Omental fat pad (tissue), 4 donors: ENCODE data around the gene NBL1. TPM values are rescaled to one million over a fixed set of nuclear protein-coding genes. Genes with fewer than 3 reads are reported as not detected.

Source experiments
- ATAC-seq: fragments of 150-250 bp; one replicate; pipeline ENCODE4 v1.9.1; 2016; ENCODE audit warnings: mild to moderate bottlenecking, moderate library complexity; ENCODE audit not compliant: low FRiP score
- DNase-seq: peaks from one replicate; pipeline ENCODE4 v3.0.0-alpha.2; 2019; ENCODE audit warnings: low spot score
- CTCF ChIP-seq, 3 donors: fragments of 450-650 bp; IDR thresholded peaks; one replicate each; pipeline ENCODE4 v1.5.1; 2016 to 2017; ENCODE audit warnings: antibody characterized with exemption in 3 of 3, mild to moderate bottlenecking in 3 of 3, moderate library complexity in 2 of 3
- total RNA-seq, 4 donors: library from RNA; depleted of rRNA; stranded (reverse); fragments of >200 nt; gene quantifications; one replicate each; pipeline ENCODE4 v1.1.0, GENCODE V29; 2016

Gene NBL1
- total RNA-seq, 4 donors from 2014 or later: 36.8 to 97.9 (median 72.8) TPM

- DNase-seq (no peak), ATAC-seq (no peak)
- no peak for TF ChIP-seq CTCF (IDR thresholded peaks at IDR 0.05)
These were observed 24.8 kb downstream of the NBL1 start for GRCh38 chr1:19668888-19669287.

- ATAC-seq (no peak), DNase-seq (no peak)
- TF ChIP-seq CTCF (IDR thresholded peaks at IDR 0.05): no peak
These were observed 26.7 kb downstream of the NBL1 start for GRCh38 chr1:19670787-19671186.

- no peak for ATAC-seq
- DNase-seq: no peak
- no peak for TF ChIP-seq CTCF (IDR thresholded peaks at IDR 0.05)
These were observed 28.1 kb downstream of the NBL1 start for GRCh38 chr1:19672237-19672636.

DNA sequence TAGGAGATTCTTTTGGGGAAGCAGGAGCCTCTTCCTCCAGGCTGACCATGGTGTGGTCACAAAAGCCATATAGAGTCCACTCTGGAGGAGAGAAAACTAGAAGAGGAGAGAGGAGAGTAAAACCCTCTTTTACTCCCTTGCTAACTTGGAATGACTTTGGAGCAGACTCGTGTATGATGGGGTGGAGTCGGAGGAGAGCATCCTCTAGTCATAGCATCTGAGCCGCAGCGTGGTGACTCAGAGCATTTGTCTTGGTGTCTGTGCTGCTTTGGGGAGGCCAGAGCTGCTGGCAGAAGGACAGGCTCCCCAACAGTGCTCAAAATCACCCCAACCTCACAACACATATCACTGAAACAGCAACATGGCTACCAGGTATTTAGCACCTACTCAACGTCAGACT, 31.7 kb downstream of the NBL1 start:
- TF ChIP-seq CTCF (IDR thresholded peaks at IDR 0.05): no peak
- no peak for ATAC-seq
- DNase-seq: no peak

- DNase-seq: no peak
- ATAC-seq: peak; percentile 78
- no peak for TF ChIP-seq CTCF (IDR thresholded peaks at IDR 0.05)
These were observed 32.4 kb downstream of the NBL1 start for GRCh38 chr1:19676438-19676922.

- no peak for DNase-seq
- ATAC-seq: no peak
- TF ChIP-seq CTCF (IDR thresholded peaks at IDR 0.05): no peak
These were observed 34.4 kb downstream of the NBL1 start for GRCh38 chr1:19678493-19678892.

DNA sequence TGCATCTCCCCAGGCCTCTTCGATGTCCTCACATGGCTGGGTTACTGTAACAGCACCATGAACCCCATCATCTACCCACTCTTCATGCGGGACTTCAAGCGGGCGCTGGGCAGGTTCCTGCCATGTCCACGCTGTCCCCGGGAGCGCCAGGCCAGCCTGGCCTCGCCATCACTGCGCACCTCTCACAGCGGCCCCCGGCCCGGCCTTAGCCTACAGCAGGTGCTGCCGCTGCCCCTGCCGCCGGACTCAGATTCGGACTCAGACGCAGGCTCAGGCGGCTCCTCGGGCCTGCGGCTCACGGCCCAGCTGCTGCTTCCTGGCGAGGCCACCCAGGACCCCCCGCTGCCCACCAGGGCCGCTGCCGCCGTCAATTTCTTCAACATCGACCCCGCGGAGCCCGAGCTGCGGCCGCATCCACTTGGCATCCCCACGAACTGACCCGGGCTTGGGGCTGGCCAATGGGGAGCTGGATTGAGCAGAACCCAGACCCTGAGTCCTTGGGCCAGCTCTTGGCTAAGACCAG, 34.9 kb downstream of the NBL1 start:
- ATAC-seq (no peak), DNase-seq (no peak)
- TF ChIP-seq CTCF (IDR thresholded peaks at IDR 0.05): no peak
